Measurements from ENCODE around the gene RNF121.

Gene RNF121

DNA sequence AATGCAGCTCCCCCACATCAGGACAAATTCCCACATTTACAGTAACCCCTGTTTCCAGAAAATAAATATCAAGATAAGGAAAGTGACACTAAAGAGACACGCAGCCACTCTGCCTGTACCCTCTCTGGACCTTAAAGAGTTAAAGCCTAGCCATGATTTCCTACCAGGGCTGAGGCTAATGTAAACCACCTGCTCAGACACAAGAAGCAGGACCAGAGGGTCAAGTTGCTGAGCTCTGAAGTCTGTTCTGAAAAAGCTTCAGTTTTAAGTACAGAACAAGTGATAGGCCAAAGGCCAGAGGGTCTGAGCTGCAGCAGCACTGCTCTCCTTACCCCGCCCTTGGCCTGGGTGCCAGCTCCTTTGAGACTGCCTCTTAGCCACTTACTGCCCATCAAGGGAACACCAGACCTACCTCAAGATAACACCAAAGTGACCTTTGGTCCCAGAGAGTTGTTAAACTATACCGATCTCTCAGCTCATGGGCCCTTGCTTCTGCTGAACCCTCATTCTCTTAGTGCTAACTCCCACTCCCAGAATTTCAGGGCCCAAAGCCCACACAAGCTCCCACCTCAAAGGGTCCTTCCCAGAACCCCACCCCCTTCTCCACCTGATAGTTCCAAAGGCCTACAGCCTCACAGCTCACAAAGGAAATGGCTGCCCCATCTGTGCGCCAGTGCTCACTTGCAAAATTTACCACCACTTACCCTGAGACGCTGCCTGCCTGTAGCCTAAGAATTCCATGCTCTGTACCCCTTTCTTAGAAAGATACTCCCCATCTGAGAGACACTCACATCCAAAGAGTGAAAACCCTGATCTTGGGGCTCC, 110.4 kb downstream of the RNF121 start:
- DNase-seq (ENCODE audit: low spot score) = no peak

DNA sequence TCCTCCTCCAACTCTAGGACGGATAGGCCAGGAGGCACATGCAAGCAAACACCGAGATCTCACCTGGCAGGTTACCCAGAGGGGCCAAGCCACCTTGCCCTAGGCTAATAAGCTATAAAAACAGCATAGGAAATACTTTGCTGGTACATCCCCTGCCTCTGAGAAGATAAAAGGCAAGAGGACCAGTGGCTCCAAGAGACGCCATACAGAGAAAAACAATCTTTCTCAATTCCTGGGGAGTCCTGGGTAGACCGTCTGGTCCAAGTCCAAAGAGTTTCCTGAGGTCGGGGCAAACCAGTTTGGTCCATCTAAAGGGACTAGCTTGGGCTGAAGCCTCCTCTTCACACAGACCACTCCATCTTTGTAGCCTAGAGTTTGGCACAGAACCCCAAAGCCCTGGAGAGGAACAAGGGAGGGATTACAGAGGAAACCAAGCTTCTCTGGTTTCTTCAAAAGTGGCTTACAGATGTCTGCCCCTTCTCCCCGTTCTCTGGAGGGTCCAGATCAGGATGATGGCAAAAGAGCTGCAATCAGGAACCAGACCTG, 111.1 kb downstream of the RNF121 start:
- no peak for DNase-seq (ENCODE audit: low spot score)

DNA sequence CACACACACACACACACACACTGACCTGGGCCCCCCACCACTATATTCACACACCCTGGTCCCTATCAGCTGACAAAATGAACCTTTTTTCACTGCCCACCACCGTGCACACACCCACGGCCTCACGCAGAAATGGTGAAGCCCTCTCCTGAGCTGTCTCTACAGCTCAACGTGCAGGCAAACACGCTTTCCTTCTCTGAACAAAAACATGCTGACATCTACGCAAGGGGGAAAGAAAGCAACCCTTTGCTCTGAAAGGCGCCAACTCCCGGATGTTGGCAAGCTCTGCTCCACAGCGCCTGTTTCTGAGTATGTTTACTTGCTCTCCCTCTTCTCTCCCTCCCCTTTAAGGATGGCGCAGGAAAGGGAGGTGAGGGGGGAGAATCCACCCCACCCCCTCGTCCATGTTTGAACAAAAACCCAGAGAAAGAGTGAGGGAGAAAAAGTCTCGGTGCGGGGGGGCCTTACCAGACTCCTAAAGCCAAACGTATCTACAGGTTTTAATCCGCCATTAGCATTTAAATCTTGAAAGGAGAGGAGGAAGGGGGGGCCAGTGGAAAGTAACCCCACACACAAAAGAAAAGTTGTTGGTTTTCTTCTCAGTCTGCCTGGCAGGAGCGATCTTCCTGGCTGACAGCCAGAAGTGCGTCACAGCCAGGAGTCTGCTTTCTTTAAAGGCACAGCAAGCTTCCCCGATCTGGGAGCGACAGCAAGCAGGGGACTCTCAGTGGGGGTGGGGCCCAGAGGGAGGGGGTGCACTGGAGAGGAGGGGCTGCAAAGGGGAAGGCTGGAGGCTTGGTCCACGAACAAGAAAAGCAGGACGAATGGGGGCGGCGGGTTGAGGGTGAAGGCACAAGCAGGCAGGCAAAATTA, 111.9 kb downstream of the RNF121 start:
- DNase-seq (ENCODE audit: low spot score) = peak; percentile 84

DNA sequence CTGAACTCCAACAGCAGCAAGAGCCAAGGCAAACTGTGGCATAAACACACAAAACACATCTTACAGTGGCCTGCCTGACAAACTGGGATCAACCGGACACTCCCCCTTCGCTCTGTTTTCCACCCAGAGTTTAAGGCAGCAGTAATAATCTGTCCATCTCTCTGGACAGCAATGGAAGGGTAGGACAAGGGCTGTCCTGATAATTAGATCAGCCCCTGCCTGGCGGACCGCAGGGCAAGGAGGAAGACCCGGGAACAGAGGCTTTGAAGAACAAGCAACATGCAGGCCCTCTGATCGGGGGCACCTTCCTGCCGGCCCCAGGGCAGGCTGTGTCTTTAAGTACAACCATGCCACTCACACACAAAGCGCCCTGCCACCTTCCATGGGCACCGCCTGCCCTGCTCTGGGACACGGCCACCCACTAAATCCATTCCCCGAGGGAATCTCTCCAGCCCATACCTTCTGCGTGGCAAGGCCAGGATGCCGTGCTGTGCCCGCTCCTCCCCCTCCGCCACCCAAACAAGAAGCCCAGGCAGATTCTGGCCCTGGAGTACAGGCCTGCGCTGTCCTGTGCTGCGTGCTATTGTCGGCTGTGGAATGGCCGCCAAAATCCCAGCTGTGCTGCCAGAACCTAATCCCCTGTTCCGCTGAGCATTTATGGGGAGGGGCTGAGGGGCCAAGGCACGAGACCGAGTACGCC, 112.7 kb downstream of the RNF121 start:
- peak; percentile 75 for DNase-seq (ENCODE audit: low spot score)

- DNase-seq (ENCODE audit: low spot score) = no peak
These were observed 113.4 kb downstream of the RNF121 start for GRCh38 chr11:72042064-72042745.

- DNase-seq (ENCODE audit: low spot score) = no peak
These were observed 117.0 kb downstream of the RNF121 start for GRCh38 chr11:72045849-72046248.

Data from AG08396 (cell line).